NCI-H146 treated with DMSO at 0.1 percent for 48 hours (cell line): Measurements from ENCODE around the gene NRARP.

ENCODE experiments used
- DNase-seq: peaks from one replicate; lab custom pipeline; 2025; ENCODE audit not compliant: unreplicated experiment; lab: John Stamatoyannopoulos, UW

NRARP gene

DNA sequence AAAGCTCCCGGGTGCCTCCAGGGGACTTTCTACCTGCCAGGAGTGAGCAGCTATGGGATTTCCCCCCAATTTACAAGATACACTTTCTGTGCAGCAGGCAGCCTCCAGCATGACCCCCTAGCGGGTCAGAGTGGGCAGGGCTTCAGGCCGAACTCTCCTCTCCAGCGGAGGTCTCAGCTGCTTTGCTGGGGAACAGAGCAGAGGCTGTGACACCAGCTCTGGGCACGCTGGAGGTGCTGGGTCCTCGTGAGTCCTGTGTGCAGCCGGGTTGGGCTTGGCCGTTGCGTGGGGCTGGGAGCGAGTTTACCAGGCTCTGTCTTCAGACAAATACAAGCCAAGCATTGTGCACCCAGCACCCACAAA, 2.9 kb downstream of the NRARP start:
- DNase-seq = no peak

DNA sequence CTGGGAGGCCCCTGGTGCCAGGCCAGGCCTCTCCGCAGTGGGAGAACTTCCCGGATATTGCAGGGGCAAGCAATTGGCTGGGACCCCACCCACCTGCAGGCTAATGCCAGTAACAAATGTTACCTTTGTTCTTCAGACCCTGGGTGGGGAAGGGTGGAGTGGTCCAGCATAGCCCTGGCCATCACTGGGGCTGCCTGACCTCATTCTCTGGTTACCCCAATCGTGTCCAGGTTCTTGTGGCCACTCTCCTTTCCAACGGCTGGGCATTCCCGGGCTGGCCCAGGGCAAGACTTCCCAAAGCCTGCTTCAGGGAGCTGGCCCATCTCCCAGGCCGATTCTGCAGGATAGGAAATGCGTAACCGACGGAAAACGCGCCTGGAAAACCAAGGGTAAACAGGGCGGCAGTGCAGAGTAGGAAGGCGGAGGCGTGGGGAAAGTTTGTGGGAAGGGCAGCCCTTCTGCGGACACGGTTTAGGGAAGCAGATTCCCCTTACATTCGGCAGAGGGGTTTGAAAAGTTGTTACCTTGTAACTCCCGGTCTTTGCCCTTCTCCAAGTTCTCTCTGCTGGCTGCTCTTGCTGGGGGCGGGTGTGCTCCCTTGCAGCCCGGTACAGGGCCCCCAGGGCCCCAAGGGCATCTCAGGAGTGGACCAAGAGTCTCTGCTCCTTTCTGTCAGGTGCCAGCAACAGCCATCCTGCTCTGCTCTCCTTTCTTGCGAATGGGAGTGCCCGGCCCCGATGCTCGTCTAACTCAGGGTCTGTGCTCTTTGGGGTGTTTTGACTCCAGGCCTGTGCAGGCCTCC, 3.5 kb downstream of the NRARP start:
- DNase-seq = no peak

DNA sequence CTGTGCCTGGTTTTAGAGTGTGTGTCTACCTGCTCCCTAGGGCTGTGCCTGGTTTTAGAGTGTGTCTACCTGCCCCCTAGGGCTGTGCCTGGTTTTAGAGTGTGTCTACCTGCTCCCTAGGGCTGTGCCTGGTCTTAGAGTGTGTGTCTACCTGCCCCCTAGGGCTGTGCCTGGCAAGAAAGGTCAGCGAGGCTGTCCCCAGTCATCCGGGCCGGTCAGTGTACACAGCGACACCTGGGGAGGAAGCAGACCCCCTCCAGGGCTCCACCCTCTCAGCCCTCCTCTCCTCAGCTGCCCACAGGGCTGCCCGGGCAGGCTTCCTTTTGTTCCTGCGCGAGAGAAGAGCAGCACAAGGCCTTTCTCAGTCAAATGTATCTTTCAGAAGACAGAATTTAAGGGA, 4.1 kb downstream of the NRARP start:
- no peak for DNase-seq

DNA sequence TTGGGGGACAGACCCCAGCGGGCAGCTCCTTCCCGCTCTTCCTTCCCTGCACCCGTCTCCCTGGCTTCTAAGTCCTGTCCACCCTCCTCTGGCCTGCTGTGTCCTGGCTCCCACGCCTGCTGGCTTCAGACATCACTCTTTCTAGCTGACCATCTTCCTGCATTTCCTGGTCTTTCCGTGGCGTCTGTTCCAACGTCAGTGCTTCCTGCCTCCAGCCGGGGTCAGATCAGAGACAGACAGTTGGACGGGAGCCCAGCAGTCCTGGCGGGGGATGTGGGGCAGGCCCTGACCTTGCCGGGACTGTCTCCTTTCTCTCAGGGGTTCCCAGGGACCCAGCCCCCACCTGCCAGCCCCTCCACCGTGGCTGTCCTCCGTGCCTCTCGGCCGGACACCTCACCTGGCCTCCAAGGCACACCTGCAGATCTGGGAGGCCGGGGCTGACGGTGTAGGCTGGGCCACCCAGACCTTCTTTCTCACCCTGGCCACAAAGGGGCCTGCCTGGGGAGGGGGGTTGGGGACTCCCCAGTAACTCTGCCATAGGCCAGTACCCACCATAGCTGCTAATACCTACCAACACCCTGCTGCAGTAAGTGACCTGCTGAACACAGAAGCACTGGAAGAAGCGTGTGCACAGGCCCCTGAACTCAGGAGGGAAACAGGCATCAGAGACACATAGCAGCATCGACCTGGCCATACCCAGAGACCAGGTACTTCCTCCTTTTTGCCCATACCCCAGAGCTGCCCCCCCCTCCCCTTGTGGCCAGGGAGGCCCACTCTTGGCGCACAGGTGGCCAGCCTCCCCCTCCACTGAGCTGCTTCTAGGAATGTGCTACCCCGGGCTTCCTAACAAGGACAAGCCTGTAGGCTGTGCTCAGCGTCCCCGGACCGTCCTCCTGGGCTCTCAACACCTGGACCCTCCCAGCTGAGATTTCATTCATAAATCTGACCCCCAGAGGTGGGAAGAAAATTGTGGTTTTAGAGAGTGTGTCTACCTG, 5.1 kb downstream of the NRARP start:
- no peak for DNase-seq

GRCh38 chr9:137295849-137296669, 6.0 kb downstream of the NRARP start:
- no peak for DNase-seq

- DNase-seq = no peak
Measured at GRCh38 chr9:137295238-137295811, 6.7 kb downstream of the NRARP start.

- no peak for DNase-seq
Measured at GRCh38 chr9:137294681-137295237, 7.3 kb downstream of the NRARP start.

DNA sequence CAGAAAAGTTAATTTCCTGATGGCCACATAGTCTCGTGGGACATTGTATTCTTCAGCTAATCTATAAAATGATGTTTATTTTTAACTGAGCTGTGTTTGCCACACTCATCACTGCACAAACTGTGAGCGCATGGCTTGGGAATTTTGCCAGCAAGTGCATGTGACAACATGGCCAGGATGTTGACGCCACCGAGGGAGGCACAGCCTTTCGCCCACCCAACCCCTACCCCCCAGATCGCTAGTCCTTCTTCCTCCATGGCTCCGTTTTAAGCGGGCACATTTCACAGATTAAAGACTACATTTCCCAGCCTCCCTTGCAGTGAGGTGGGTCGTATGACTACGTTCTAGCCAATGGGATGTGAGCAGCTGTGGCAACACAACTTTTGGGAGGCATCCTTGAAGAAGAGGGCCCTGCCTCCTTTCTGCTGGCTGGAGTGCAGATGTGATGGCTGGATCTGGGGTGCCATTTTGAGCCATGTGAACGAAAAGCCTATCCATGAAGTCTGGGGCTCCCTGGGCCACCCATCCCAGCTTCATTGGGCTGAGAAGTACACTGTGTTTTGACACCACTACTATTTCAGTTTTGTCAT, 7.9 kb downstream of the NRARP start:
- DNase-seq = peak; percentile 47

- DNase-seq = no peak
Measured at GRCh38 chr9:137293482-137294090, 8.5 kb downstream of the NRARP start.

GRCh38 chr9:137293094-137293481, 9.0 kb downstream of the NRARP start:
- no peak for DNase-seq

DNA sequence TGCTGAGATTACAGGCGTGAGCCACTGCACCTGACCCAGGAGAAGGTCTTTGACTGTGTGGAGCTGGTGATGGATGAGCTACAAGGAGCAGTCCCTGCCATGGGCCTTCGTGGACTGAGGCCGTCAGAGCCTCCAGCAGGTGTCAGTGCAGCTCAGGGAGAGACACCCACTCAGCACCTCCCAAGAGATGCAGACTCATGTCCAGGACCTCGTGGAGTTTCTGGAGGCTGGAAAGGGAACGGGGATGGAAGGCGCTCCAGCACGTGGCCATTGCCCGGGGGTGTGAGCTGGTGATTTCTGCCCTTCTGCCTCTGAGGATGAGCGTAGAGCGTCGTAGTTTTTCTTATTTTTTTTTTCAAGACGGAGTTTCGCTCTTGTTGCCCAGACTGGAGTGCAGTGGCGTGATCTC, 15.1 kb downstream of the NRARP start:
- DNase-seq = peak; percentile 17

DNA sequence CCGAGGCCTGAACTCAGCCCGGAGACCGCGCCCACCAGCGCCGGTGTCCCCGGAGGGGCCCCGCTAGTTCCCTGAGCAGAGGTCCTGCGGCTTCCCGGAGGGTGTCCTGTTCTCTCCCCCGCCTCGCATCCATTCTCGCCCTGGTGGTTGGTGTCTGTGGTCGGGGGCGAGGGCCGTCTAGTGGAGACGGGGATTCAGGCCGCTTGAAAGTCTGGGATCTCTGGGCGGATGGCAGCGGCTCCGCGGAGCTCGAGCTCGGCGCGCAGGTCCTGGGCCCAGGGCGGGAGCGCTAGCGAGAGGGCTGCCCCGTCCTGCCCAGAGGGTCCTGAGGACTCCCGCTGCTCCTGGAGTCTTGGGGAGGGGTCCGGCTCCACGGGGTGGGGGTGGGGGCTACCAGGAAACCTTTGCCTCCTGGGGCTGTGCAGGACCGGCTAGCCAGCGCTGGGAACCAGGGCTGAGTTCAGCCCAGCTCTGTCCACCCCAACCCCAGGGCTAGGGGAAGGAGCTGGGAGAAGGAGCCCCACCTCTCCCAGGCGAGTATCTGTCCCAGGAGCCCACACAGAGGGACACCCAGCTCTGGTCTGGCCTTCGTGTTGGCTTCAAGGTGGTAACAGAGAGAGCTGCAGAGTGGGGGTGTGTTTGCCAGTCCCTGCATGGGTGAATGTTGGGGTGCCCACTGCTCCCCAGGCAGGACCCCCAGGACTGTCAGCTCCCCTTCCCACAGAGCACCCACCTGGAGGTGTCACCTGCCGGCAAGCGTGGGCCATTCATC, 20.5 kb downstream of the NRARP start:
- DNase-seq = no peak

DNA sequence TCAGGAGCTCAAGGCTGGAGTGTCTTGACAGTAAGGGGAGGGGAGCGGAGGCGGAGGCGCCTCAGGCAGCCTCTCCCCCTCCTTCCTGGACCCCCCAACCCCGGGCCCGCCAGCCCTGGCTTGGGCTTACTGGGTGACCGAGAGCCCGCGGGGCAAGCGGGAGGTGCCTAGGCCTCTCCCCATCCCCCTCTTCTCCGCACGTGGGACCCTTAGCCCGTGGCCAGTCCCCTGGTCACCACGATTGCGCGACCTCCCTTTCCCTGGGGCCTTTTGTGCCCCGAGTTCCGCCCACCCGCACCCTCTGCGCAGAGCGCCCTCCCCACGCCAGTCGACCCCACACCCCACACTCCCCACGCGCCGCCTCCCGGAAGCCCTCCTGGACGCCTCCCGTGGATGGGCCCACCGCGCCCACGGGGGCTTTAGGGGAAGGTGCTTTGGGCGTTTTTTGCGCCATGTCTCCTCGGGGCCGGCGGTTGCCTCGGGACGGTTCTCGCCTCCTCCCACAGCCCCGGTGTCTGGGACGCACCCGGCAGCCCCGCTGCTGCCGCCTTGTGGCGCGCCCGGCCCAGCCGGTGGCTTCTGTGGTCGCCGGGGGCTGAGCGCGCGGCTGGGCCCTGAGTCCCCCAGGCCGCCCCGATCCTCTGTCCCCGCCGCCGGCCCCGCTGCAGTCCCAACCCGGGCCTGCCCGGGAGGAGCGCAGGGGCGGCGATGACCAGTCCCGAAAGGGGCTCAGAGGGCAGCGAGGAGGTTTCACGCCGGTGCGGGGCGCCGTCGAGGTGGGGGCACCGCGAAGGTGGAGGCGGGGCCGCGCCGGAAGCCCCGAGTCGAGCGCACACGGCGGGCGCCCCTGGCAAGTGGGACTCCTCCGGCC, 21.4 kb downstream of the NRARP start:
- no peak for DNase-seq

GRCh38 chr9:137279741-137280473, 22.2 kb downstream of the NRARP start:
- no peak for DNase-seq

- no peak for DNase-seq
Measured at GRCh38 chr9:137278721-137279711, 23.1 kb downstream of the NRARP start.

GRCh38 chr9:137278061-137278701, 23.9 kb downstream of the NRARP start:
- no peak for DNase-seq
